ENCODE data around the gene B3GAT1.

B3GAT1 gene

DNA sequence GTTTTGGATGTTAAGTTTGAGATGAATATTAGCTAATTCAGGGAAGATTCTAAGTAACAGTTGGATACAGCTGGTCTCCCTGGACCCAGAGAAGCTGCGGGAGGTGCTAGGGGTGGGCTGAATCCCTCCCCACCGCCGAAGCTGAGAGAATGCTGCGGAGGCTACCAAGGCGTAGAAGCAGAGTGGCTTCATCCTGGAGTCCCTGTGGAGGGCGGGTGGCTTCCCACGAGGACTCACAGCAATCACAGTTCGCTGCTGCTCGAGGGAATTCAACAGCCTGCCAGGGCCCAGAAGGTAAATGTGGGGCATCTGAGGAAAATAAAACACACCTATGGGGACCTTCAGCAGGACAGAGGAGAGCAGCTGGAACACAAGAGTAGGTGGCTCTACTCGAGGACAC lies 11.1 kb upstream of the B3GAT1 start:
- TF ChIP-seq, protein P1, sequence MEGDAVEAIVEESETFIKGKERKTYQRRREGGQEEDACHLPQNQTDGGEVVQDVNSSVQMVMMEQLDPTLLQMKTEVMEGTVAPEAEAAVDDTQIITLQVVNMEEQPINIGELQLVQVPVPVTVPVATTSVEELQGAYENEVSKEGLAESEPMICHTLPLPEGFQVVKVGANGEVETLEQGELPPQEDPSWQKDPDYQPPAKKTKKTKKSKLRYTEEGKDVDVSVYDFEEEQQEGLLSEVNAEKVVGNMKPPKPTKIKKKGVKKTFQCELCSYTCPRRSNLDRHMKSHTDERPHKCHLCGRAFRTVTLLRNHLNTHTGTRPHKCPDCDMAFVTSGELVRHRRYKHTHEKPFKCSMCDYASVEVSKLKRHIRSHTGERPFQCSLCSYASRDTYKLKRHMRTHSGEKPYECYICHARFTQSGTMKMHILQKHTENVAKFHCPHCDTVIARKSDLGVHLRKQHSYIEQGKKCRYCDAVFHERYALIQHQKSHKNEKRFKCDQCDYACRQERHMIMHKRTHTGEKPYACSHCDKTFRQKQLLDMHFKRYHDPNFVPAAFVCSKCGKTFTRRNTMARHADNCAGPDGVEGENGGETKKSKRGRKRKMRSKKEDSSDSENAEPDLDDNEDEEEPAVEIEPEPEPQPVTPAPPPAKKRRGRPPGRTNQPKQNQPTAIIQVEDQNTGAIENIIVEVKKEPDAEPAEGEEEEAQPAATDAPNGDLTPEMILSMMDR (IDR thresholded peaks at IDR 0.05; ENCODE audit: extremely low read depth, insufficient read depth, missing control alignments) = no peak
- in situ Hi-C loops (cut with MboI; ENCODE audit: low pct_unique_long_range_greater_than_20kb, low sequenced_read_pairs, unreplicated experiment) = no loop called here
- DNase-seq (ENCODE audit: low spot score) = no peak

DNA sequence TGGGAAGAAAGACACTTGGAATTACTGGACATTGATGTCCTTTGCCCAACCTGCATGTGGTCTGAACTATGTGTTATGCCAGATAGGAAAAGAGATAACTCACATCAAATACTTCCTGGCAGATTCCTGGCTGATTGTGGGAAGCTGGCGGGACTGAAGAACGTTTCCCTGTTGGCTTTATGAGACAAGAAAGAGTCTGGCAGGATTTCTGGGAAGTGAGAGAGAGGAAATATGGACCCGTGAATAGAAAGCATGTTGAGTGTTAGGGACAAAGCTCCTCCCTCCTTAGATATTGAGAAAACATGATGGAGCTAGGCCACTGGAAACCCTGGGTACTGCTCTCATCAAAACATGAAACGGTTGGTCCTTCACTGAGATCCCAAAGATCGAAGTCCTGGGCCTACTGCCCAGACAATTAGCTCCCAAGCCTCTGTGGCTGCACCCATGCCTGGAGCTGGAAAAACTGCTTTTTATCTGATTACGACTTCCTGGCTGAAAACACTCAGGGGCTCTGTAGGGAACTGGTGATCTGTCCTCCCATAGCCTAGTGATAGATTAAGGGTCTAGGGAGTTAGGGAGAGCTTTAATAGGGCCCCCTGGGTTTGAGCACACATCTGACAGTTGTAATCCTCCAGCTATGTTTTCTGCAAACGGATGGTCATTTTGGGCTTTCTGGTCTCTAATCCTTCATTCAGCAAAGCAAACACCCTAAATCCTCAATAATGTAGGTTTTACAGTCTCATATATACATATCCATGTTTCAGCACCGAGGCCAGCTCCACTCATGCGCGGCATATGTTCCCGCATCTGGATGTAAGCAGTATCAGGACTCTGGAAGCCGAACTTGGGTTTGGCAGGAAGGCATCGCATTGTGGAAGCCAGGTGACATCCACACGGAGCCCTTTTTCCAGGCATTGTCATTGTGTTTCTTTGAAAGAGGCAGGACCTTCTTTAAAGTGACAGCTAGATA lies 6.1 kb upstream of the B3GAT1 start:
- DNase-seq (ENCODE audit: low spot score) = no peak
- in situ Hi-C loops (cut with MboI; ENCODE audit: low pct_unique_long_range_greater_than_20kb, low sequenced_read_pairs, unreplicated experiment) = no loop called here

DNA sequence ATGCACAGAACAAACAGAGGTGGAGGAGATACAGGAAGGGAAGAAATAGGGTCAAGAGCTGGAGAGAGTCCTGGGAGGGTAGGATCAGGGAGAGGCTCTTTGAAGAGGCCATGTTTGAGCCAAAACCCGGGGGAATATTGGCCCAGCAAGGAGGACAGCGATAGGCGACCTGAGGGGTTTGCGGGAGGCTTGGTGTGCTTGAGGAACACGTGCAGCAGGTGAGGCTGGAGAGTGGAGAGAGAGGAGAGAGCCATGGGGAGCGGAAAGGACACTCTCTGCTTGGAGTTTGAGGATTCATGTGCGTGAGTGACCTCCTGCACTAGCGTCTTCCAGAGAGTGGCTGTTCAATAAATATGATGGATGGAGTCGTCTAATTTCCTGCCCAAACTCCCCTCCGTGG lies 4.7 kb upstream of the B3GAT1 start:
- in situ Hi-C loops (cut with MboI; ENCODE audit: low pct_unique_long_range_greater_than_20kb, low sequenced_read_pairs, unreplicated experiment) = no loop called here
- no peak for DNase-seq (ENCODE audit: low spot score)
- TF ChIP-seq, protein P1 (IDR thresholded peaks at IDR 0.05; ENCODE audit: extremely low read depth, insufficient read depth, missing control alignments) = no peak

More for the DNA sequence above, 6.1 kb upstream of the B3GAT1 start:
- TF ChIP-seq, protein P1 (IDR thresholded peaks at IDR 0.05; ENCODE audit: extremely low read depth, insufficient read depth, missing control alignments) = no peak

DNA sequence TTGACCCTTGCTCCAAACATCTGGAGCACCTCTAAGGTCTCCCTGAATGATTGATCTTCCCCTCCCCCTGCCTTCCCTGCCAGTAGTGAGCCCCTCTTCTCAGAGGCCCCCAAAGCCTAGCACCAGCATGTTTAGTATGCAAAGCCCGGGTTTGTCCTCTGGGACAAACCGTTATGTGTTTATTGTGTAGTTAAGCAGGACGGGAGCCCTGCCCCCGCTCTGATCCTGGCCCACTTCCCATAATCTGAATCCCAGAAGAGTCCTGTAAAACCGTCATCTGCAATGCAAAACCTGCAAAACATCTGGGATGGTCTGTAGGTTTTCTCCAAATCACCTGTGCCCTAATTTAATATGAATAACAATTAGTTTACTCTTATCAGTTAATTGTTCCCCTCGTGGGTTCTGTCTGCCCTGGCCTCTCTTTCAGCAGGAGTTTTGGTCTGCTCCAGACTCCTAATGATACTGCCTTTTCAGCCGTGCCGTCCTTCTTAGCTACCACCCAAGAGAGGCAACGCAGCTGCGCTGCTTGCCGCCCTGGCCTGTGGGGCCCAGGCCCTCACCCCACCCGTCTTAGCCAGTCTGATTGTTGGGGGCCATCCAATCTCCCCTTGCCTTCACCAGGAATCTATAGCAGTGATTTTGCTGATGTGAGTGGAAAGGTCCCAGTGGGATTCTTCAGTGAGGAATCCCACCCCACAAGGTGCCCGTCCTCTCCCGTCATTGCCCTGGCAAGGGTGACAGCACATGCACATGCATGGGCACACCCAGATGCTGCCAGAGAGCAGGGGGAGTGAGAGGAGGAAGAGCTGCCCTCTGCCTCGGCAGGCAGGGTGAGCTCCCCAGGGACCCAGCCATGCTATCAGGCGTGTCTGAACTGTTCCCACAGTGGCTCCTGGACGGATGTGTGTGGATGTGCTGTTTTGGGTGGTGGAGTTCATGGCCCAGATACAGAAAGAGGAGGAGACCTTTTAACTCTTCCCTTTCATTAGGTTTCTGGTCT lies 3.0 kb upstream of the B3GAT1 start:
- DNase-seq (ENCODE audit: low spot score) = no peak
- in situ Hi-C loops (cut with MboI; ENCODE audit: low pct_unique_long_range_greater_than_20kb, low sequenced_read_pairs, unreplicated experiment) = no loop called here
- TF ChIP-seq, protein P1 (IDR thresholded peaks at IDR 0.05; ENCODE audit: extremely low read depth, insufficient read depth, missing control alignments) = no peak

DNA sequence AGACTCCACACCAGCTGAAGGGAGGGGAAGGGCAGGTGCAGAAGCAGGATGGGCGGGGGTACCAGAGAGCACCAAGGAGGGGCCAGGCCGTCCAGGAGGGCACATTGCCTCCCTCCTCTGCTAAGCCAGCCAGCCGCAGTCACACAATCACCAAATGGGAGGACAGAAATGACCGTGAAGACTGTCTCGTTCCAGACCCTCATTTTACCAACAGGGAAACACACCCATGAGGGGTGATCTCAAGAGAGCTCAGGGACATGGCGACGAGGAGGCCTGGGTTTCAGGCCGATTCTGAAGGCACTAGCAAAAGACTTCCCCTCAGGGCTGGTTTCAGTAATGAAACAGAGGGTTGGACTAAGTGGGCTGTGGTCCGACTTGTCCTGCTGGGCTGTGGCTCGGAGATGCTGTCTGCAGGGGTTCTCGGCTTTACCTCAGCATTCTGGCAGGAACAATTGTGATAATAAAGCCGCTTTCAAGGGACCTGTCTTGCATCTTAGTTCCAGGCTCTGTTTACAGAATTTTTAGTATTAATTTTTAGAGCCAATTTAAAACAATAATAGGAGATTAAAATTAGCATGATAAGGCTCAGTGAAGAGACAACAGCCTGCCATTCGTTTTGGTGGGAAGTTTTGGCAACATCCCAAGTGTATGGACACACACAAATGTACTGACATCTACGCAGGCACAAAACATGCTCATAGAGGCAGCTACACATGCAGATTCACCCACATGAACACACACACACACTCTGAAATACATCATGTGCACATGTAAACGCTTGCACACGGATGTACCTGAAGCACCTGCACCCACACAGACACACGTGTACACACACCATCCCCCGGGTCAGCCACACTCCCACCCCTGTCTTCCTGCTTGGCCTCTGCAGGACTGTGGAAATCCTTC lies 2.0 kb upstream of the B3GAT1 start:
- TF ChIP-seq, protein P1 (IDR thresholded peaks at IDR 0.05; ENCODE audit: extremely low read depth, insufficient read depth, missing control alignments) = no peak
- peak; percentile 24 for DNase-seq (ENCODE audit: low spot score)
- in situ Hi-C loops (cut with MboI; ENCODE audit: low pct_unique_long_range_greater_than_20kb, low sequenced_read_pairs, unreplicated experiment) = no loop called here
